OCI-LY3 (cell line): ENCODE results near the gene MTMR8.

ENCODE experiments used
- EZH2phosphoT487 ChIP-seq: fragments of 200-600 bp; shearing (Covaris generic); IDR thresholded peaks from 2 replicates; pipeline ENCODE4 v1.6.1; 2018; ENCODE audit warnings: antibody characterized with exemption, mixed run types, low read depth
- TF ChIP-seq, protein P1 (sequence below): fragments of 200-600, 300-600 bp; sonication (generic); IDR thresholded peaks from 2 replicates; pipeline ENCODE4 v1.5.1; 2014; ENCODE audit warnings: antibody characterized with exemption, low read length, low read depth

DNA sequence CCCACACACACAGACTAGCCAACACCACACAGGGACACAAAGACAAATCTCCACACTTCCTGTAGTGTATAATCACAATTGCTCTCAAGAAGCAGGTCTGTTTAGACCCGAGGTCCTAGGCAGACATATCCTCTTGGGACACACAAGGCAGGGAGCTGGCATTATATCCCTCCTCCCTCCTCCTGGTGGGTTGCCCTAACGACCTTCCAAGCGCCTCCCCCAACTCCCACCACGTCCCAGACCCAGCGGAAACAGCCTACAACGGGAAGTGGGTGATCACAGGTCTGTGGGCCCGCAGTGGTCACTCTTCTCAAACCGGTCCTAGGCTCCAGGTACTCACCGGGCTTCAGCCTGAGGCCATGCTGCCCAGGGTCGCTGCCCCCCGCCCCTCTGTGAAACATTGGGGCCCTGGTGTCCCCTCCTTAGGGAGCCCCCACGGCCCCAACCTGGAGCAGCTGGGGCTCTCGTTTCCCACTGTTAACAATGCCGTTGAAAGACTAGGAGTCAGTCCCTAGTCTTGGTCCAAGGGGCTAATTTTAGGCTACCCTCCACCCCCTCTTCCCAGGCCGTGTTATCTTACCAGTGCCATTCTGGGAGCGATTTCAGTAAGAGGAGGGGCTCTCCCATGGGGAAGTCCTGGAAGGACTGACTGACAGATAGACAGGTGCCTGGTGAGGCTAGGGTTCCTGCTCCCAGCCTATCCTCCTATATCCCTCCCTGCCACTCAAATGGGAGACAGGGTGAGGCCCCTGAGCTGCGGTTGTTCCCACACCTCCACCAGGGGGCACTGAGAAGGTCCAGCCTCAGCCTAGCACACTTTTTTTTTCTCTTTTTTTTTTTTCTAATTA is 164.9 kb downstream of the MTMR8 start, which contains the start of gene ASB12:
- TF ChIP-seq, protein P1, sequence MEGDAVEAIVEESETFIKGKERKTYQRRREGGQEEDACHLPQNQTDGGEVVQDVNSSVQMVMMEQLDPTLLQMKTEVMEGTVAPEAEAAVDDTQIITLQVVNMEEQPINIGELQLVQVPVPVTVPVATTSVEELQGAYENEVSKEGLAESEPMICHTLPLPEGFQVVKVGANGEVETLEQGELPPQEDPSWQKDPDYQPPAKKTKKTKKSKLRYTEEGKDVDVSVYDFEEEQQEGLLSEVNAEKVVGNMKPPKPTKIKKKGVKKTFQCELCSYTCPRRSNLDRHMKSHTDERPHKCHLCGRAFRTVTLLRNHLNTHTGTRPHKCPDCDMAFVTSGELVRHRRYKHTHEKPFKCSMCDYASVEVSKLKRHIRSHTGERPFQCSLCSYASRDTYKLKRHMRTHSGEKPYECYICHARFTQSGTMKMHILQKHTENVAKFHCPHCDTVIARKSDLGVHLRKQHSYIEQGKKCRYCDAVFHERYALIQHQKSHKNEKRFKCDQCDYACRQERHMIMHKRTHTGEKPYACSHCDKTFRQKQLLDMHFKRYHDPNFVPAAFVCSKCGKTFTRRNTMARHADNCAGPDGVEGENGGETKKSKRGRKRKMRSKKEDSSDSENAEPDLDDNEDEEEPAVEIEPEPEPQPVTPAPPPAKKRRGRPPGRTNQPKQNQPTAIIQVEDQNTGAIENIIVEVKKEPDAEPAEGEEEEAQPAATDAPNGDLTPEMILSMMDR = no peak
- TF ChIP-seq EZH2phosphoT487 = no peak
